Trophoblast cell (in vitro differentiated cells and primary cell): ENCODE results near the gene FOXL3.

Experiments used
- DNase-seq, 2 donors: peaks; one replicate each; pipeline ENCODE4 v3.0.0-alpha.2; 2016
- H2AFZ ChIP-seq: 2 replicates; pipeline ENCODE4 v1.6.1; 2013; ENCODE audit warnings: low read length, moderate library complexity, mild to moderate bottlenecking; ENCODE audit not compliant: insufficient read depth, poor library complexity
- H2AK5ac ChIP-seq: 2 replicates; pipeline ENCODE4 v1.6.1; 2013; ENCODE audit warnings: mild to moderate bottlenecking, low read length
- H2BK120ac ChIP-seq: 2 replicates; pipeline ENCODE4 v1.6.1; 2013; ENCODE audit warnings: low read length, mild to moderate bottlenecking, moderate library complexity; ENCODE audit not compliant: insufficient read depth, poor library complexity
- H2BK12ac ChIP-seq: 2 replicates; pipeline ENCODE4 v1.6.1; 2013; ENCODE audit warnings: mild to moderate bottlenecking, low read length, moderate library complexity
- H2BK5ac ChIP-seq: 2 replicates; pipeline ENCODE4 v1.6.1; 2013; ENCODE audit warnings: low read length, low read depth, moderate library complexity, mild to moderate bottlenecking; ENCODE audit not compliant: poor library complexity
- H3K14ac ChIP-seq: 2 replicates; pipeline ENCODE4 v1.6.1; 2013; ENCODE audit warnings: mild to moderate bottlenecking, low read length
- H3K18ac ChIP-seq: 2 replicates; pipeline ENCODE4 v1.6.1; 2013; ENCODE audit warnings: mild to moderate bottlenecking, low read length
- H3K23ac ChIP-seq: 2 replicates; pipeline ENCODE4 v1.6.1; 2013; ENCODE audit warnings: low read length
- H3K27ac ChIP-seq: 2 replicates; pipeline ENCODE4 v1.5.1; 2013; ENCODE audit warnings: low read depth, mild to moderate bottlenecking, inconsistent platforms, low read length, moderate library complexity
- H3K27me3 ChIP-seq: 2 replicates; pipeline ENCODE4 v1.6.1; 2013; ENCODE audit warnings: inconsistent platforms, mild to moderate bottlenecking, low read length, moderate library complexity; ENCODE audit not compliant: insufficient read depth
- H3K36me3 ChIP-seq, 2 experiments: 1 replicate in 1 of 2; 2 replicates in 1 of 2; pipeline ENCODE4 v1.6.1; 2013; ENCODE audit warnings: low read length in 2 of 2, mild to moderate bottlenecking in 2 of 2, moderate library complexity in 1 of 2; ENCODE audit not compliant: insufficient read depth in 2 of 2, control insufficient read depth in 1 of 2
- H3K4ac ChIP-seq: 2 replicates; pipeline ENCODE4 v1.6.1; 2013; ENCODE audit warnings: low read depth, mild to moderate bottlenecking, low read length, moderate library complexity
- H3K4me1 ChIP-seq, 2 experiments: 1 replicate in 1 of 2; 2 replicates in 1 of 2; pipeline ENCODE4 v1.6.1; 2013; ENCODE audit warnings: low read length in 2 of 2, mild to moderate bottlenecking in 2 of 2, moderate library complexity in 1 of 2; ENCODE audit not compliant: insufficient read depth in 2 of 2, control insufficient read depth in 1 of 2
- H3K4me2 ChIP-seq: 2 replicates; pipeline ENCODE4 v1.6.1; 2013; ENCODE audit warnings: inconsistent platforms, mild to moderate bottlenecking, low read length, moderate library complexity
- H3K4me3 ChIP-seq: 2 replicates; pipeline ENCODE4 v1.5.1; 2013; ENCODE audit warnings: mild to moderate bottlenecking, low read depth, low read length, inconsistent platforms
- H3K79me1 ChIP-seq: one replicate; pipeline ENCODE4 v1.6.1; 2013; ENCODE audit warnings: low read length
- H3K79me2 ChIP-seq: 2 replicates; pipeline ENCODE4 v1.6.1; 2013; ENCODE audit warnings: low read length, mild to moderate bottlenecking; ENCODE audit not compliant: control insufficient read depth, insufficient read depth, poor library complexity
- H3K9ac ChIP-seq: 2 replicates; pipeline ENCODE4 v1.6.1; 2013; ENCODE audit warnings: mild to moderate bottlenecking, low read length
- H3K9me3 ChIP-seq: 2 replicates; pipeline ENCODE4 v1.6.1; 2013; ENCODE audit warnings: low read depth, mild to moderate bottlenecking, control low read depth, inconsistent platforms, low read length; ENCODE audit not compliant: insufficient read depth
- H4K12ac ChIP-seq: 2 replicates; pipeline ENCODE4 v1.6.1; 2013; ENCODE audit warnings: low read depth, mild to moderate bottlenecking, low read length, moderate library complexity
- H4K8ac ChIP-seq: 2 replicates; pipeline ENCODE4 v1.6.1; 2013; ENCODE audit warnings: low read depth, mild to moderate bottlenecking, low read length, moderate library complexity
- H4K91ac ChIP-seq: one replicate; pipeline ENCODE4 v1.6.1; 2013; ENCODE audit warnings: low read depth, mild to moderate bottlenecking, low read length, moderate library complexity
- WGBS: extraction: QIAGEN DNeasy Blood & Tissue Kit; methylation state at CpG from one replicate; pipeline ENCODE4 v1.1.7; 2013; ENCODE audit warnings: missing lambda C conversion rate; ENCODE audit not compliant: insufficient read length, insufficient coverage; ENCODE audit errors: extremely low coverage; 5-methylcytosine and 5-hydroxymethylcytosine counted together

Gene FOXL3

DNA sequence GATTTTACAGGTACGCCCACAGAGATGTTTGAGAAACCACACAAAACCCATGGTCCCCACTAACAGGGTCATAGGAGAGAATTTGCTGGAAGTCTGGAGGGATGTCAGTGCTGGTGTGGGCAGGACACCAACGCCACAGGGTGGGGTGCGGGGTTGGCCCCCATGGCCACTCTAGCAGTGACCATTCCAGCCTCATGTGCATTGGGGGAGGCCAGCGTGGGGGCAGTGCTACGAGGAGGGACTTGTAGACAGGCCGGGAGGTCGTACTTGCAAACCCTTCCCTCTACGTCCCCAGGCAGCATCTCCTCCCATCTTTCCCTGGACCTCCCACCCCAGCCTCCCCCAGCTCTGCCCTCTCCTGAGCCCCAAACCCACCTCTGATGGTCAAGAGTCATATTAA, 34.0 kb downstream of the FOXL3 start:
- no CpG with 5 or more reads among the region's 8 CpGs for WGBS

GRCh38 chr7:325051-325798, 35.3 kb downstream of the FOXL3 start:
- no peaks in the 10 kb centered on the region for H3K79me2 ChIP-seq
- WGBS: no CpG with 5 or more reads among the region's 20 CpGs
- no peak overlapping the region for H2BK5ac ChIP-seq
- H3K23ac ChIP-seq: no peak overlapping the region
- no peaks in the 10 kb centered on the region for H3K36me3 ChIP-seq
- no peak overlapping the region for H2BK12ac ChIP-seq
- H3K4me3 ChIP-seq: no peak overlapping the region
- H3K4me1 ChIP-seq: peaks cover 0 to 2% of the 10 kb centered on the region in 2 experiments
- no peak overlapping the region for H2BK120ac ChIP-seq
- no peak overlapping the region for H4K8ac ChIP-seq
- H3K27me3 ChIP-seq: no peaks in the 10 kb centered on the region
- H2AK5ac ChIP-seq: no peak overlapping the region
- no peak overlapping the region for H3K27ac ChIP-seq
- peaks cover 4% of the 10 kb centered on the region for H3K9me3 ChIP-seq
- H4K12ac ChIP-seq: no peak overlapping the region
- H3K18ac ChIP-seq: no peak overlapping the region
- H3K4ac ChIP-seq: no peak overlapping the region
- no peak overlapping the region for H3K14ac ChIP-seq
- no peak for DNase-seq
- no peak overlapping the region for H4K91ac ChIP-seq
- H3K4me2 ChIP-seq: no peak overlapping the region
- H2AFZ ChIP-seq: no peak overlapping the region
- no peaks in the 10 kb centered on the region for H3K79me1 ChIP-seq
- no peak overlapping the region for H3K9ac ChIP-seq

More for the DNA sequence above, 34.0 kb downstream of the FOXL3 start:
- no peak overlapping the region for H4K8ac ChIP-seq
- H3K4me1 ChIP-seq: peaks cover 0 to 2% of the 10 kb centered on the region in 2 experiments
- no peak for DNase-seq
- H3K79me1 ChIP-seq: no peaks in the 10 kb centered on the region
- H4K12ac ChIP-seq: no peak overlapping the region
- H3K18ac ChIP-seq: no peak overlapping the region
- H4K91ac ChIP-seq: no peak overlapping the region
- no peak overlapping the region for H2BK12ac ChIP-seq
- no peak overlapping the region for H2BK120ac ChIP-seq
- no peak overlapping the region for H3K4me3 ChIP-seq
- no peak overlapping the region for H2AK5ac ChIP-seq
- no peak overlapping the region for H3K4me2 ChIP-seq
- no peak overlapping the region for H2AFZ ChIP-seq
- H3K14ac ChIP-seq: no peak overlapping the region
- H3K27ac ChIP-seq: no peak overlapping the region
- no peak overlapping the region for H3K9ac ChIP-seq
- H3K4ac ChIP-seq: no peak overlapping the region
- peaks cover 4% of the 10 kb centered on the region for H3K9me3 ChIP-seq
- H3K36me3 ChIP-seq: no peaks in the 10 kb centered on the region
- no peaks in the 10 kb centered on the region for H3K79me2 ChIP-seq
- no peak overlapping the region for H2BK5ac ChIP-seq
- no peak overlapping the region for H3K23ac ChIP-seq
- H3K27me3 ChIP-seq: no peaks in the 10 kb centered on the region

- no peak overlapping the region for H2BK120ac ChIP-seq
- H3K36me3 ChIP-seq: no peaks in the 10 kb centered on the region
- no peak overlapping the region for H3K27ac ChIP-seq
- no peak overlapping the region for H4K12ac ChIP-seq
- H3K14ac ChIP-seq: no peak overlapping the region
- no peak overlapping the region for H4K8ac ChIP-seq
- H3K4ac ChIP-seq: no peak overlapping the region
- WGBS: no CpG with 5 or more reads among the region's 11 CpGs
- H4K91ac ChIP-seq: no peak overlapping the region
- no peaks in the 10 kb centered on the region for H3K79me2 ChIP-seq
- H3K4me1 ChIP-seq: peaks cover 0 to 2% of the 10 kb centered on the region in 2 experiments
- H3K4me3 ChIP-seq: no peak overlapping the region
- no peaks in the 10 kb centered on the region for H3K79me1 ChIP-seq
- no peak overlapping the region for H2BK5ac ChIP-seq
- H3K9me3 ChIP-seq: peaks cover 4% of the 10 kb centered on the region
- no peak overlapping the region for H3K18ac ChIP-seq
- H3K4me2 ChIP-seq: no peak overlapping the region
- DNase-seq: no peak
- H2AFZ ChIP-seq: no peak overlapping the region
- no peak overlapping the region for H2AK5ac ChIP-seq
- H3K27me3 ChIP-seq: no peaks in the 10 kb centered on the region
- no peak overlapping the region for H2BK12ac ChIP-seq
- H3K9ac ChIP-seq: no peak overlapping the region
- H3K23ac ChIP-seq: no peak overlapping the region
These were observed 35.8 kb downstream of the FOXL3 start for GRCh38 chr7:325811-326210.

DNA sequence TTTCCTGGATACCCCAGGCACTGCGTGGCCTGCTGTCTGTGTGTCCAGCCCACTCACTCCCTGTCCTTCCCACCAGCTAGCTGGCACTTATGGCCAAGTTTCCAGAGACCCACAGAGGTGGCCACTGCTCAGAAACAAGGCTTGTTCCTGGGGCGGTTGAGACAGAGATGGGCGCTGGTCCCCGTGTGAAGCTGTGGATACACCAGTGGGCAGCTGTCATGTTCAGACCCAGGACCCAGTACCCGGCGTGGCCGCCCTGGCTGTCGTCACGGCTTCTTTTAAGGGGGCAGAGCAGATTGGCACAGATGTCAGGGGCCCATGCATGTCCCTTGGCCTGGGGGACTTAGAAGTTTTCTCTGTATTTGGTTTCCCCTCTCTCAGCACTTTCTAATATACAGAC, 36.3 kb downstream of the FOXL3 start:
- no peak overlapping the region for H3K27ac ChIP-seq
- H3K18ac ChIP-seq: no peak overlapping the region
- H4K12ac ChIP-seq: no peak overlapping the region
- no peak overlapping the region for H4K8ac ChIP-seq
- H3K9ac ChIP-seq: no peak overlapping the region
- H3K4me3 ChIP-seq: no peak overlapping the region
- H3K79me1 ChIP-seq: no peaks in the 10 kb centered on the region
- H2BK12ac ChIP-seq: no peak overlapping the region
- no CpG with 5 or more reads among the region's 9 CpGs for WGBS
- H3K4me2 ChIP-seq: no peak overlapping the region
- H2AK5ac ChIP-seq: no peak overlapping the region
- peaks cover 4% of the 10 kb centered on the region for H3K9me3 ChIP-seq
- no peak overlapping the region for H2BK120ac ChIP-seq
- no peak overlapping the region for H3K14ac ChIP-seq
- H2AFZ ChIP-seq: no peak overlapping the region
- H3K79me2 ChIP-seq: no peaks in the 10 kb centered on the region
- peaks cover 0 to 2% of the 10 kb centered on the region in 2 experiments for H3K4me1 ChIP-seq
- H2BK5ac ChIP-seq: no peak overlapping the region
- no peaks in the 10 kb centered on the region for H3K27me3 ChIP-seq
- no peak overlapping the region for H3K23ac ChIP-seq
- no peak for DNase-seq
- H3K36me3 ChIP-seq: no peaks in the 10 kb centered on the region
- H3K4ac ChIP-seq: no peak overlapping the region
- no peak overlapping the region for H4K91ac ChIP-seq
